Measurements from ENCODE around the gene DIPK2B.

DNA sequence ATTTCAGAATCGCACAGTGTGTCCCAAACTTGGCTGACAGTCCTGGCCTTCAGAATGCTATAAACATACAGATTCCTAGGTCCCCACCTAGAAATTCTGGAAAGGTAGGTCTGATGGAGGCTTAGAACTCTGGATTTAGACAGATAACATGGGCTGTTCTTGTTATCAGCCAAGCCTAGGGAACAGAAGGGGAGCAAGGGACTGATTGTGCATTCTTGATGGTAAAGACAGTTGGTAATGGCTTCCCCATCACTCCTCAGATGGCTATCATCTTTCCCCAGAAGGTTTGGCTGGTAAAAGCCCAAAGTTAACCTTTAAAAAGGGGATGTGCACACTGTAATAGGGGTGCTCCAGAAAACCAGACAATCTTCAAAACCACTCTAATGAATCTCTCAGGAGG is 35.7 kb downstream of the DIPK2B start:
- TF ChIP-seq EZH2 (IDR thresholded peaks at IDR 0.05; ENCODE audit: insufficient read depth, poor library complexity, severe bottlenecking) = no peak
- TF ChIP-seq EZH2phosphoT487 (IDR thresholded peaks at IDR 0.05; ENCODE audit: insufficient read depth, low read depth) = no peak

All from GM23248 (cell line).